Cardiac fibroblast (primary cell): ENCODE measurements around the gene LAMB4.

Experiments used
- DNase-seq, 2 donors: peaks; one replicate each; pipeline versions ENCODE4 v3.0.0 to v3.0.0-alpha.2; 2010; ENCODE audit warnings: low read depth in 2 of 2
- H3K4me3 ChIP-seq, 2 donors: replicated peaks in 1 of 2; 1 replicate in 1 of 2; 2 replicates in 1 of 2; pipeline ENCODE4 v1.5.1; 2011; ENCODE audit warnings: low read depth in 2 of 2, low read length in 2 of 2, mild to moderate bottlenecking in 2 of 2, moderate library complexity in 1 of 2
- CTCF ChIP-seq: IDR thresholded peaks from one replicate; pipeline ENCODE4 v1.5.1; 2011; ENCODE audit warnings: low read depth, mild to moderate bottlenecking, low read length, inconsistent platforms

Gene LAMB4

GRCh38 chr7:108165723-108166122, 35.6 kb upstream of the LAMB4 start:
- no peak overlapping the region for H3K4me3 ChIP-seq
- peak; percentile 11 to 63 for DNase-seq
- TF ChIP-seq CTCF = no peak

DNA sequence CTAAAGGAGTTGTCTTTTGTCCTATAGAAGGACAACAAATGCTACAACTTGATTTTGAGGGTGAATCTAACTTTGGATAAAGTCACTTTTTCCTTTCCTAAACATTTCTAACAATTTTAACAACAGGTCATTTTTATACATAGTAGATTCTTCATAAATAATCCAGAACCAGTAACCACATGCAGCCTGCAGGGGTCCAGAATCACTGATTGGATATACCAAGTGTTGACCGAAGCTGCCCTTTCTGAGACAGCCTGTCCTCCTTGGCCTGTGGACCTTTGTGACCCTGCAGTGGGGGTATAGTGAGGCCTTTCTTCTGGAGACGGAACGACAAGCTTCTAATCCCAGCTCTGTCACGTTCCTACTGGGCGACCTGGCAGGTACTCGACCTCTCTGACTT, 34.8 kb upstream of the LAMB4 start:
- no peak overlapping the region for H3K4me3 ChIP-seq
- no peak for TF ChIP-seq CTCF
- DNase-seq = no peak

DNA sequence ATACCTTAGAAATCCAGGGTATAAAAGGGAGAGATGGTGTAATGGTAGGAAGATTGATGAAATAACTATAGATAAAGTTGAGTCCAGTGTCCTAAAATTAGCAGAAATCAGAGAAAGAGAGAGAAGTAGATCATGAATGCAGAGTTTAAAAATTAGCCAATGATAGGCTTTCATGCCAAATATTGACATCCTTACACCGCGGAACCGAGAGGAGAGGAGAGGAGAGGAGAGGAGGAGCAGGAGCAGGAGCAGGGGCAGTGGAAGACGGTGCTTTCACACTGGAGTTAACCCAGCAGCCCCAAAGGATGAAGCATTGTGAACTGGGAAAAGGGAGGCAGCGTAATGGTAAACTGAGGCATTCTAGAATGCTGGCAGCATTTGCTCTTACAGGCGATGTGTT, 34.2 kb upstream of the LAMB4 start:
- TF ChIP-seq CTCF = no peak
- H3K4me3 ChIP-seq = no peak overlapping the region
- no peak for DNase-seq

DNA sequence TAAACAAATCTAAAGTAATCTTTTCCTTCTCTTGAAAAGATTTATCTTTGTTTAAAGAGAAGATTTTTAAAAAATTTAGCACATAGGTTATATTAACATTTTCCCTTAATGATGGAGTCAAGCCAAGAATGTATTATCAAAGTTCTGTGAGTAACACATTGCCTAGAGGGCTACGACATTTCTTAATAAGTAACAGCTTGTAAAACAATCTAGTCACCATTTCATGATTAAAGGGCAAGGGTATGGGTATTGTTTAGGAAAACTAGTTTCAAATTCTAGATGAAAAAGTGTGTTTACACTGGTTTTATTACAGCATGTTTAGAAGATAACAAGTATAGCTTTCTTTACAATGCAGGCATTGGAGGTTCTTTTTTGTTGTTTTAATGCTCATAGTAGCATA, 28.6 kb upstream of the LAMB4 start:
- no peak overlapping the region for H3K4me3 ChIP-seq
- peak in 1 of 2 donors; percentile 30 for DNase-seq
- no peak for TF ChIP-seq CTCF

- DNase-seq = no peak
- TF ChIP-seq CTCF = no peak
These were observed 27.6 kb upstream of the LAMB4 start for GRCh38 chr7:108157606-108158335.

GRCh38 chr7:108156897-108157605, 26.9 kb upstream of the LAMB4 start:
- DNase-seq = peak in 1 of 2 donors; percentile 22
- TF ChIP-seq CTCF = no peak
- no peak overlapping the region for H3K4me3 ChIP-seq

More at GRCh38 chr7:108157606-108158335, 27.6 kb upstream of the LAMB4 start:
- no peak overlapping the region for H3K4me3 ChIP-seq
